ENCODE data around the gene SYT17.

Gene SYT17

DNA sequence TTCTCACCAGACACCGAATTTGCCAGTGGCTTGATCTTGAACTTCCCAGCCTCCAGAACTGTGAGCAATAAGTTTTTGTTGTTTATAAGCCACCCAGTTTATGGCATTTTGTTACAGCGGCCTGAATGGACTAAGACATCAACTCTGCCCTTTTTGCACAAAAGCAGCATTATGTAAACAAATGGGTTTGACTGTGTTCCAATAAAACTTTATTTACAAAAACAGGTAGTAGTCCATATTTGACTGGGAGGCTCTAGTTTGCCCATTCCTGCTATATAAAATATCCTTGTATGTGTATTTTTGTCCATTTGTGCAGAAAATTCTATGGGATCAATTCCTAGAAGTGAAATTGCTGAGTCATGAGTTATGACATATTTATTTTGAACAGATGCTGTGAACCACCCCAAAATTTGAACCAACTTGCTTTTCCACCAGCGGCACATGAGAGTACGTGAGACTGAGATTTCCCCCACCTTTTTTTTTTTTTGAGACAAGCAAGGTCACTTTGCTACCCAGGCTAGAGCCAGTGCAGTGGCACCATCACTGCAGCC lies 96.2 kb downstream of the SYT17 start:
- no peak for DNase-seq (ENCODE audit: low read depth in 2 of 2)

DNA sequence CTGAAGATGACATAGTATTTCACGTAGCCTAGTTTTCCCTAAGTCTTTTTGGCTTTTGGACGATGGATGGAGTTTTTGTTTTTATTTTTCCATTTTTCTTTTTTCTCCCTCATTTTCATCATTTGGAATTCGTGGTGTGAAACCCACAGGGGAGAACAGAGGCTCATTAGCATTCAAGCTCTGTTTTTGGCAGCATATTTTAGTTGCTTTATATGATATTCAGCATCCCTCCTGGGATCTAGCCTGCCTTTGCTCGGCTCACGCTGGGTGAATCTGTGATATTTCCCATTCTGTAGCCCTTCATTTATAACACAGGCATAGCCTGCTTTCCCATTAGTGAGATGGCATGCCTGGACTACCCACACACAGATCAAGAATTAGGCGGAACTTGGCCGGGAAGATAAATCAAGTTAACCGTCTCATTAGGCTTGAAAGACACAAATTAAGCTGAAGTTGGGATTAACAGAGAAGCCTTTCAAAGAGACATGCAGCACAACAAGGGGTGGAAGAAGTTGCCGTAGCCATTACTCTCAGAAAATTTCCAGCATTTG lies 97.4 kb downstream of the SYT17 start:
- DNase-seq (ENCODE audit: low read depth in 2 of 2), result no peak

DNA sequence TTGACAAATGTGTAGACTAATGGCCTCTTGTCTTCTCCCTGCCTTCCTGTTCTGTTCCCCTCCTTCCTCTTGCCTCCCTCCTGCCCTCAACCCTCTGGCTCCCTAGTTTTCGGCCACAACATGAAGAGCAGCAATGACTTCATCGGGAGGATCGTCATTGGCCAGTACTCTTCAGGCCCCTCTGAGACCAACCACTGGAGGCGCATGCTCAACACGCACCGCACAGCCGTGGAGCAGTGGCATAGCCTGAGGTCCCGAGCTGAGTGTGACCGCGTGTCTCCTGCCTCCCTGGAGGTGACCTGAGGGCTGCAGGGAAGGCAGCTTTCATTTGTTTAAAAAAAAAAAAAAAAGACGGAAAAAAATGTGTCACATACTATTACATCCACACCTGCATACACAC lies 98.7 kb downstream of the SYT17 start:
- no peak for DNase-seq (ENCODE audit: low read depth in 2 of 2)

DNA sequence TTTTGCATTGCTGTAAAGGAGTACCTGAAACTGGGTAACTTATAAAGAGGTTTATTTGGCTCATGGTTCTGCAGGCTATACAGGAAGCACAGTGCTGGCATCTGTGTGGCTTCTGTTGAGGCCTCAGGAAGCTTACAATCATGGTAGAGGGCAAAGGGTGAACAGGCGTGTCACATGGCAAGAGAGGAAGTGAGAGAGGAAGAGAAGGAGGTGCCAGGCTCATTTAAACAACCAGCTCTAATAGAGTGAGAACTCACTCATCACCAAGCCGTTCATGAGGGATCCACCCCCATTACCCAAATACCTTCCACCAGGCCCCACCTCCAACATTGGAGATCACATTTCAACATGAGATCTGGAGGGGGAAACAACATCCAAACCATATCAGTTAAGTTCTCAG lies 101.1 kb downstream of the SYT17 start:
- DNase-seq (ENCODE audit: low read depth in 2 of 2), result no peak

DNA sequence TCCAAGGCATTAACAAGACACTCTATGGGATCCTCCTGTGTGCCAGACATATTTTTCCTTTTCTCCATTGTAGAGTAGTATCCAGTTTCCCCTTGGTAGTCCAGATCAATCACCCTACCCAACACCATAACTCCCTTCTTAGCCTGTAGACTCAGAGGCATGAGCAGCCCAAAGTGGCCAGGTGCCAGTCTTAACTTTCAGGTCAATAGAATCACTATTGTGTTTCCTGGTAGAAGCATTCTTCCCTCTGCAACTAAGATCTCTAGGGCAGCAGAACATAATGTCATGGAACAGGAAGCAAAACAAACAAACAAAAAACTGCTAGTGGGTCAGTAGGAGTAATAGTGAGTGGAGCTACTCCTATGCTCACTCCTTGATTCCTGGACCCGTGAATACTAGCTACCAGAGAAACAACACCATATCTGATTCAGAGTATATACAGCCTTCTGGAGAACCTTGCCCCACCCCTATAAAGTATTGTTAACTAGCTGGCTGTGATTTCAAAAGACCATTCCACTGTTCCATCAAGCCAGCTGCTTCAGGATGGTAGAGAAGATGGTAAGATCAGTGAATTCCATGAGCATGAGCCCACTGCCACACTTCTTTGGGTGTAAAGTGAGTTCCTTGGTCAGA lies 106.2 kb downstream of the SYT17 start:
- no peak for DNase-seq (ENCODE audit: low read depth in 2 of 2)

DNA sequence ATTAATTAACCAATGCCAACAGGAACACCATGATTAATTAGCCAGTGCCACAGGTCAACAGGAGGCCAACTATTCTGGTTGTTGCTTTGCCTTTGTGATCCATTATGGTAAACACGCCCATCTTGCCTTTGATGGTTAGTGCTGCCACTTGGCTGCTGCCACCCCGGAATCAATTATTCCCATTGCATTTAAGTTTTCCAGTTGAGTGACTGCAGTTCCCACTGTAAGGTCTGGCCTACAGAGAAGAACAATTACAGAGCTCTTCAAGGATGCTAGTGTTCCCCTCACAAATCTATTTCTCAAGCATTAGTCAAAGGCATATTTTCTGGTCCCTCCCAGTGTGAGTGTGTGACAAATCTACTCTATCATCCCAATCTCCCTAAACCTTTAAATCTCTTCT lies 110.4 kb downstream of the SYT17 start:
- DNase-seq (ENCODE audit: low read depth in 2 of 2), result no peak

DNA sequence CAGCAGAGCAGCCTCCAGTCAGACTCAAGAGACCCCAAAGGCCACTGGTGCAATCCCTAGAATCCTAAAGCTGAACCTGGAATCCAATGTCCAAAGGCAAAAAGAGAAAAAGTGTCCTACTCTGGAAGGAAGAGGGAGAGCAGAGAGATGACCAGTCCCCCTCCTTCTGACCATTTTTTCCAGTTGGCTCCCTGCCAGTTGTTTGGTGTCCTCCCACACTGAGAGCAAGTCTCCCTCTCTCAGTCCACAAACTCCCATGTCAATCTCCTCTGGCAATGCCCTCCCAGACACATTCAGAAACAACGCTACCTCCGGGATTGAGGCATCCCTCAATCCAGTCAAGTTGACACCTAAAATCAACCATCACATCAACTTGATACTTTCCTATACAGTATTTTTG lies 113.2 kb downstream of the SYT17 start:
- DNase-seq (ENCODE audit: low read depth in 2 of 2), result no peak

DNA sequence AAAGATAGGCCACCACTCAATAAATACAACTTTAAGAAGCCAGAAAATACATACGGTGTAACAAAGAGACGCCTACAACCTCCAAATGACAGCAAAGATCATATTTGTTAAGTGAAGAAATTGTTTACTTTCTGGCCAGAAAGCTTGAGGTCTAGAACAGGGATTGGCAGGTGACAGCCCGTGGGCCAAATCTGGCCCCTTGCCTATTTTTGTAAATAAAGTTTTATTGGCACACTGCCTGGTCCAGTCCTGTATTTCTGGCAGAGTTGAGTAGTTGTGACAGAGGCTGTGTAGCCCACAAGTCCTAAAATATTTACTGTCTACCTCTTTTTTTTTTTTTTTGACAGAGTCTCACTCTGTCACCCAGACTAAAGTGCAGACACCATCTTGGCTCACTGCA lies 114.1 kb downstream of the SYT17 start:
- no peak for DNase-seq (ENCODE audit: low read depth in 2 of 2)

DNA sequence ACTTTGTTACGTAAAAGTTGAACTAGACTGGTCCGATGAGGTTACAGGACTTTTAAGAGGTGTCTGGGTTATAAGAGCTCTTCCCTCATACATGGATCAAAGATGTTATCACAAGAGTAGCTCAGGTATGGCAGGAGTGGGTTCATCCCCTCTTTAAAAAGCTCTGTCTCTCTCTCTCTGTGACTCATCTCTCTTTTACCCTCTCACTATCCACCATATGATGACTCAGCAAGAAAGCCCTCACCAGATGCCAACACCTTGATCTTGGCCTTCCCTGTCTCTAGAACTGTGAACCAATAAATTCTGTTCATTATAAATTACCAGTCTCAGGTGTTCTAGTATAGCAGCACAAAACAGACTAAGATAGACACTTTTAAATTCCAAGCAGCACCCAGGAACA lies 115.6 kb downstream of the SYT17 start:
- DNase-seq (ENCODE audit: low read depth in 2 of 2), result no peak

DNA sequence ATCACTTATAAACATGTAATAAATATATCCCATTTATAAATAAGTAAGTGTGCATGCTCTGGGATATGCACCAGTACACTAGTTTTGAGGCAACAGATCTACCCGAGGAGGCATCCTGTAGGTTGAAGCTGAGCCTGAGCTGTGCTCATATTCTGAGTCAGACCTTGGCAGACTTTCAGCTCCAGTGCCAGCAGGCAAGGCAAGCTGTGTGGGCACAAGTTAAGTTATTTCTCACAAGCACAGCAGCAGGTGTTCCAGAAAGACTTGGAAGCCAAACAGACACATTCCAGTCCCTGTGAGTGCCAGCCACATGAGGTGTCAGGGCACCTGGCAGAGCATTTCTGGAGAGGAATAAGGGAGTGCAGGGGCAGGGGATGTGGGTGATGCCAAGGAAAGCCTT lies 116.2 kb downstream of the SYT17 start:
- no peak for DNase-seq (ENCODE audit: low read depth in 2 of 2)

DNA sequence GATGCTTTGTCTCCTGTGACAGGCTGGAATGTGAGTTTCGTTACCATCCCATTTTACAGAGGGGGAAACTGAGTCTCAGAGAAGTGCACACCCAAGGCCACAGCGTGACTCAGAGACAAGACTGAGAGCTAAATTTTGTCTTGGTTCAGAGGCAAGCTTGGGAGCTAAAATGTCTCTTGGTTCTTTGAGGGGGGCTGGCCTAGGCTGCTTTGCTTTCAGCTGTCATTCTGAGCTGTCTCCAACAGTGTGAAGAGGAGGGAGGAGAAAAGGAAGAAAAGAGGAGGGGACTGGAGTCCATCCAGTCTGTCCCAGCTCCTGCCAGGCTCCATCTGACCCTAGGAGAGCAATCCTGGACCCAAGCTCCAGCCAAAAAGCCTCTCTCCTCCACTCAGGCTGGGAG lies 117.4 kb downstream of the SYT17 start, which contains the start of gene CLEC19A:
Gene CLEC19A (plus strand): TSS at position 301 of the 400 bp plus-strand sequence. CDS start 121 bp downstream, outside the sequence.
- DNase-seq (ENCODE audit: low read depth in 2 of 2), result no peak

DNA sequence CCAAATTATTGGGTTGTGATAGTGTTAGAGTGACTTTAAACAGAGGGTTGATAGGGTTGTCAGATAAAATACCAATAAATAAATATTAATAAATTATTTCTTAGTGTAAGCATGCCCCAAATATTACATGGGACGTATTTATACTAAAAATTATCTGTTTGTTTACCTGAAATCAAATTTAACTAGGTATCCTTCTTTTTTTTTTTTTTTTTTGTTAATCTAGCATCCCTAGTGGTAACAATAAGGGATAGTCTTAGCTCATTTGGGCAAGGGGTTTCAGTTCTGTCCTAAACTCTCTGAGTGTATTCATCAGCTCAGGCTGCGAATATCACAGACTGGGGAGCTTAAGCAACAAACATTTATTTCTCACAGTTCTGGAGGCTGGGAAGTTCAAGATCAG lies 118.8 kb downstream of the SYT17 start:
- DNase-seq (ENCODE audit: low read depth in 2 of 2), result no peak

DNA sequence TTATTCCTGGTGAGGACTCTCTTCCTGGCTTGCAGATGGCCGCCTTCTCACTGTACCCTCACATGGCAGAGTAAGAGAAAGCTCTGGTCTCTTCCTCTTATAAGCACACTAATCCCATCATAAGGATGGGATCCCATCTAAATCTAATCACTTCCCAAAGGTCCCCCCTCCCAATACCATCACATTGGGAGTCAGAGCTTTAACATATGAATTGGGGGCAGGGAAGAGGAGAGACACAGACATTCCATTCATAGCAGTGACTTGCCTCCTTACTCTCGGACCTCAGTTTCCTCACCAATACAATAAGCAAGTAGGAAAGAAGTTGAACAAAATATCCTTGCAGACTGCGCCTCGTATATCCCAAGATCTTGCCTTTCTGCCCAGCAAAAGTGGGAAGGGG lies 119.2 kb downstream of the SYT17 start:
- no peak for DNase-seq (ENCODE audit: low read depth in 2 of 2)

DNA sequence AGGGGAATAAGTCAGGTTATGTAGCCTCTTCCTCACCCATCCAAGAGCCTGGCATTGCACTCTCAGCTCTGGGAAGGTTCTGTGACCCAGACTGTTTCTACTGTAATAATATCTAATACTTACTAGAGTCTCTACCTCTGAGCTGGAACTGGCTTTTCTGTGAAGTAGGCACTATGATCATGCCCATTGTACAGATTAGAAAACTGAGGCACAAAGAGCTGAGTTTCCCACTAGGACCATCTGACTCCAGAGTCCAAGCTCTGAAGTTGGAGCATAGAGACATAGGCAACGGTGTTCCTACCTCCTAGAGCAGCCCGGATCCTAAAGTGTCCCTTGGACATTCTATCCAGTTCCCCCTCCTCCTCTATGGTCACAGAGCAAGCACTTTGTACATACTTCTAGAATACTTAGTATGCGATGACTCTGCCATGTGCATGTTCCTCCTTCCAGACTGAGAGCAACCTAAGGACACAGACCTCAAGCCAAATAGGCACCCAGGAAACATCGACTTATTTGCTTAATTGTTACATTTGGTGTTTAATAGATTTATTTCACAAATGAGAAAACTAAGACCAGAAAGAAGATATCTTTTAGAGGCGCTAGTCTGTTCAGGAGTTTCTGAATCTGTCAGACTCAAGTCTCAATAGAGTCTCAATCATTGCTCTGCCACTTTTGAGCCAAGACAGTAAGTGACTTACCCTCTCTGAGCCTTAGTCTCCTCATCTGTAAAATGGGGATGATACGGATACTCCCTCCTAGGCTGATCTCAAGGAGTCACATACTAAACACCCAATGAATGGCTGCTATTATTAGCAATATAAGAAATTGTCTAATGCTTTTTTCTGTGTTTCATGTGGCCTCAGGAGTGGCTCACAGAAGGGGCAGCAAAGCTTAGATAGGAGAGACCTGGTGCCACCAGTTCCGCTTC lies 121.1 kb downstream of the SYT17 start:
- DNase-seq (ENCODE audit: low read depth in 2 of 2), result no peak

DNA sequence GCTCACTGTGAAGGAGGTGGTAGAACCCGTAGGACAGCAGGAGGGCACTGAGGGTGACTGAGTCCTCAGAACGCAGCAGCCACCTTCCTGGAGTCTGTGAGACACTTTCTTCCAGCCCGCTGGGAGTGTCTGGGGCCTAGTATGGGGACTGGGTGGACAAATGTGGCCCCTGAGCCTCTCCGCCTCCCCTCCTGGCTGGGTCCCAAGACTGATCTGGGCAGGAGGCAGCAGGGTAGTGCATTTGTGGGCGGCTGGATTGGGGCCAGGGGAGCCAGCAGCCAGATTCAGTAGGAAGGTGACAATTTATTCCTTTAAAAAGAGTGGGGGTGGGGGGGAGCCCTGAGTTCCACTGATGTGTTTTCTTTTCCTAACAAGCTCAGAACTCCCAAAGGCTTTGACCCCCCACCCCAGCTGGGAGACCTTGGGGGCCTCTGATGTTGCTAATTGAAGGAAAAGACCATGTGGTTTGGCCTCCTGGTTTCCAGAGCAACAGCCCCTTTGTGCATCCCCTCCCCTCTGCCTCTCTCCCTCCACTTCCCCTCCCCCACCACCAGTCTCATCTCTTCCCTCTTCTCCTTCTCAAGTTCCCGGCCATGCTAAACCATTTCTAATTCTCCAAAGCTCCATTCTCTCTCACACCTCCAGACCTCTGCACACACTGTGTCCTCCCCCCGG lies 121.9 kb downstream of the SYT17 start:
- no peak for DNase-seq (ENCODE audit: low read depth in 2 of 2)

DNA sequence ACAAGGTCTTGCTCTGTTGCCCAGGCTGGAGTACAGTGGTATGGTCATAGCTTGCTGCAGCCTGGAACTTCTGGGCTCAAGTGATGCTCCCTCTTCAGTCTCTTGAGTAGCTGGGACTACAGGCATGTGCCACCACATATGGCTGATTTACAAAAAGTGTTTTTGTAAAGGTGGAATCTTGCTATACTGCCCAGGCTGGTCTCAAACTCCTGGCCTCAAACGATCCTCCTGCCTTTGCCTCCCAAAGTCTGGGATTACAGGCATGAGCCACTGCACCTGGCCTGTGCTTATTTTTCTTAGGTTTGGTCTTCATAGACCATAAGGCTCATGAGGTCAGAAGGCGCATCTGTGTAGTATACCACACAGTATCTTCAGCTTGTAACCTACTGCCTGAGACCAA lies 122.8 kb downstream of the SYT17 start:
- no peak for DNase-seq (ENCODE audit: low read depth in 2 of 2)

DNA sequence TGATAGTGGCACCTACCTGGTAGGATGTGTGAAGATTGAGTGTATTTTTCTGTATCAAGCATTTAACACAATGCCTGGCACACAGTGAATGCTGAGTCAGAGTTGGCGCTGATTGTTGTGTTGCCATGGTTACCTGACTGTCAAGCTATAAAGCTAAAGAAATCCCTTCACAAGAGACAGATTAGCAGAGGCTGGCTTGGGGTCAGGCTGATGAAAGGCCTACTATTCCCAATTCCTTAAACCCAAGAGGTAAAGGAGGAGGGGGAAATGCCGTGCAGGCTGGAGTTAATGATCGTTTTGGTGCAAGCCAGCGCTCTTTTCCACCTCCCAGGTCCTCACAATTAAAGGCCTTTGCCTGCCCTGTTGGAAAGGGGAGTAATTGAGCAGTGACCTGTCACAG lies 123.4 kb downstream of the SYT17 start:
- DNase-seq (ENCODE audit: low read depth in 2 of 2), result no peak

DNA sequence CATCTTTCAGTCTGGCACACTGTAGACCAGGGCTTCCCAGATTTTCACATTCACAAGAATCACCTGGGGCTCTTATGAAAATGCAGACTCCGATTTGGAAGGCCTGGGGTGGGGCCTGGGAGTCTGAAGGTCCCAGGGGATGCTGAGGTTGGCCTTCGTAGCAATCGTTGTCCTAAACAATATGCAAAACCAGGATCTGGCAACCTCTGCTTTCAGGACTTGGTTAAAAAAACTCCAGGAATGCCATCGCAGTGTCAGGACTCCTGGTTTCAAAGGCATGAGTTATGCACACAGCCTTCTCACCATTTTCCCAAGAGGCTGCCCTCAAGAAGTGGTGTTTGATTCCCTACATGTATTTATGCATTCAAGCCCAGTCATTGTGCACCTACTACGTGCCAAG lies 124.1 kb downstream of the SYT17 start:
- no peak for DNase-seq (ENCODE audit: low read depth in 2 of 2)

DNA sequence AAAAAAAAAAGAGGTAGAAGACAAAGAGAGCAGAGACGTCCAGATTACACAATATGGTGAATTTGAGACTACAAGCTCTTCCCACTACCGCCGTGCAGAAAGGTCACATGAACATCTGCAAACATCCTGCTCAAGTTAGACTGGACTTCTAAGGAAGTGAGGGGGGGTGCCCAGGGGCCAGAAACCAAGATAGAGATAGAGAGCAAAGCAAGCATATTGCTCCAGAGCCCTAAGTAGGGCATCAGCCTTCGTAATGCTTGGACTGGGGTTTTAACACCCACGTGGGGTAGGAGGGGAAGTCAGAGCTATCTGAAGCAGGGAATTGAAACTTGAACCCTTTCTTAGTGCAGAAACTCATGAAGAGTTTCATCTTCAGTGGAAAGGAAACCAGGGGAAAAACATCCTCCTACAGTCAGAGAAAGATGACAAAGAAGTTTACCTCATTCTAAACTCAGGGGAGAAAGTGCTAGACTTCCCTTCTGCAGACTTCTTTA lies 126.2 kb downstream of the SYT17 start:
- DNase-seq (ENCODE audit: low read depth in 2 of 2), result no peak

DNA sequence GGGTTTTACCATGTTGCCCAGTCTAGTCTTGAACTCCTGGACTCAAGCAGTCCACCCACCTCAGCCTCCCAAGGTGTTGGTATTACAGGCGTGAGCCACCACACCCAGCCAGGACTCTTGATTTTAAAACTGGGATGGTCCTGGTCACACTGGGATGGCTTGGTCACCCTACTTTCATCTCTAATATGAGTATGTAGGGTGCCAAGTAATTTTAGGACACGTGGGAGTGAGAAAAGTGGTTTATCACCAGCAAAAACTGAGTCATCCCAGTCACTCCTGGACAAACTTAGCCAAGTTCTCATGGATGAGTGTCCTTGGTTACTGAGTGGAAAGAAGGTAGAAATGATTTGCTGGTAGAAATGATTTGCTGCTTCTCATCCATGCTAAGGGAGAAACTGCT lies 127.4 kb downstream of the SYT17 start:
- no peak for DNase-seq (ENCODE audit: low read depth in 2 of 2)

DNA sequence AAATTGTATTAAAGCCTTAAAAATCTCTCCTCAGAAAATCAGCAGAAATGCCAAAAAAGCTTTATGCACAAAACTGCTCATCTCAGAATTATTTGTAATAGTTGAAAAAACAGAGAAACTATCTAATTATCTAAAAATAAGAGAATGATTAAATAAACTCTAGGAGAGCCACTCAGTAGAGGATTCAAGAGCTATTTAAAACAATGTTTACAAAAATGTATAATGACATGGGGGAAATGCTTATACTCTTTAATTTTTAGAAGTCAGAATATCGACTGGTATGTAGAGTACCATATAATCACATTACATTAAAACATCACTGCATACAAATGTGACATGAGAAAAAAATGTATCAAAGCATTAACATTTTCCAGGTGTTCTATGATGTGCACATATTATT lies 129.4 kb downstream of the SYT17 start:
- no peak for DNase-seq (ENCODE audit: low read depth in 2 of 2)

DNA sequence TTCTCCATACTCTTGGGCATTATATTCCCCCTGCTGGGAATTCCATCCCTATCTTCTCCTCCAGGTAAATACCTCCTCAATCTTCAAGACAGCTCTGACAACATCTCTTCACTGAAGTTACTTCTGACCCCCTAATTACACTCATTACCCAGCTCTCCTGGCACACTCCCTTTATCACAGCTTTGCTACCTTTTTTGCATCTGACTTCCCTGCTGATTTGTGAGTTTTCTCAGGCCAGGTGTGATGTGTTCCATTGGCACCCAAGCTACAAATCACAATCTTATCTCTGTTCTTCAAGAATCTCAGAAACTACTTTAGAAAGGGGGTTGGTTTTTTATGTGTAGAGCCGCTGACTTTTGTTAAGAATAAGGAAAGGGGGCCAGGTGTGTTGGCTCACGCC lies 131.5 kb downstream of the SYT17 start:
- DNase-seq (ENCODE audit: low read depth in 2 of 2), result no peak
